GM12875 (cell line): Measurements from ENCODE around the gene EEF1A2.

ENCODE experiments used
- H3K4me3 ChIP-seq: one replicate; pipeline ENCODE4 v1.5.1; 2011; ENCODE audit warnings: low read depth, low read length, control low read depth
- CTCF ChIP-seq: IDR thresholded peaks from 2 replicates; pipeline ENCODE4 v1.5.1; 2011; ENCODE audit warnings: low read depth, mild to moderate bottlenecking, control low read depth, inconsistent platforms, low read length, moderate library complexity, borderline replicate concordance; ENCODE audit not compliant: insufficient read depth

Gene EEF1A2

GRCh38 chr20:63466250-63466825 is 32.5 kb downstream of the EEF1A2 start:
- TF ChIP-seq CTCF = no peak
- no peak overlapping the region for H3K4me3 ChIP-seq

- TF ChIP-seq CTCF = no peak
Measured at GRCh38 chr20:63465380-63466249, 33.3 kb downstream of the EEF1A2 start.

GRCh38 chr20:63464289-63464635 is 34.6 kb downstream of the EEF1A2 start:
- H3K4me3 ChIP-seq = no peak overlapping the region
- no peak for TF ChIP-seq CTCF

More at GRCh38 chr20:63465380-63466249, 33.3 kb downstream of the EEF1A2 start:
- H3K4me3 ChIP-seq = no peak overlapping the region

DNA sequence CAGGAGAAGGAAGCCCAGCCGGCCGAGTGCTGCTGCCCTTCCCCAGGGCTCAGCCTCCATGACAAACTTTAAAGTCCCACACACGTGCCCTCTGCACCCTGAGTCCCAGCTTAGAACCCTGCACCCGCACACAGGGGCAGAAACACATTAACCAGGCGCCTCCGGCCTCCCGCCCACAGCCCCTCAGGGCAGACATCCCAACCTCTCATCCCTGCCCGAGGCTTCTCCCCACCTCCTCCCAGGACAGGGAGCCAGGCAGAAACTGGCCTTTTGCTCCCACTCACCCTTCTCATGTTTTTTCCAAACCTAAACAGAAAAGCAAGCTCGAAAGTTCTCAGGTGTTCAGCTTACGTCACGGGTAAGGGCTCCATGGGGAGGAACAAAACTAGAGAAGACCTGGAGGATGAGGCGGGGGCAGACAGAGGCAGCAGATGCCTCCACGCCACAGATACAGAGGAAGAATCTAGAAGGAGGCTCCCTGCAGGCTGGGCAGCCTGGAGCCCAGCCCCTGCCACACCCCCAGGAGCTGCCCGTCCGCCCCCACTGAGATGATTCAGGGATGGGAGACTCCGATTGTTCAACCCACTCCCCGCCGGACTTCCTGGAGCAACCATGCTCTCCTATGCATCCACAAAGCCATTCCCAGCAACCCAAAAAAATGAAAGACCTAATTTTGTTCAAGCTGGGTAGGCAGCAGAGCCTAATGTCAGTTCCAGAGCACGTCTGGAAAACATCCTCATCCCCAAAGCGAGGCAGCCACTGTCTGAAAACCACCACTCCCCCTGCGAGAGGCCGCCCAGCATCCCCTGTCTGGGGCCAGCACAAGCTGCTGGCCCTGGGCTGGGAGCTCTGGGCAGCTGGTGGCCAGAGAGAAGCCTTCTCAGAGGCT is 35.2 kb downstream of the EEF1A2 start:
- no peak overlapping the region for H3K4me3 ChIP-seq
- TF ChIP-seq CTCF = no peak

- TF ChIP-seq CTCF = no peak
- H3K4me3 ChIP-seq = no peak overlapping the region
Measured at GRCh38 chr20:63462244-63462643, 36.6 kb downstream of the EEF1A2 start.

GRCh38 chr20:63461104-63461763 is 37.6 kb downstream of the EEF1A2 start:
- no peak for TF ChIP-seq CTCF
- H3K4me3 ChIP-seq = no peak overlapping the region
